GM12878 (cell line): Measurements from ENCODE around the gene ANP32B. TPM values are rescaled to one million over a fixed set of nuclear protein-coding genes. Genes with fewer than 3 reads are reported as not detected.

Experiments used
- CBX3 ChIP-seq: fragments of 200-600 bp; sonication (generic); IDR thresholded peaks from 2 replicates; pipeline ENCODE4 v1.6.1; 2016; ENCODE audit warnings: low read depth, borderline replicate concordance
- CEBPB ChIP-seq, 2 experiments: fragments of 150-350 bp in 1 of 2; IDR thresholded peaks; 2 replicates each; pipeline ENCODE4 v1.6.1; 2012 to 2014; ENCODE audit warnings: low read depth in 2 of 2, low read length in 2 of 2, borderline replicate concordance in 1 of 2, inconsistent platforms in 1 of 2
- CREB1 ChIP-seq: IDR thresholded peaks from 2 replicates; pipeline ENCODE4 v1.6.1; 2012; ENCODE audit warnings: low read depth, mild to moderate bottlenecking, inconsistent platforms
- IKZF2 ChIP-seq, 2 experiments: fragments of 450-650 bp; IDR thresholded peaks; 2 replicates each; pipeline ENCODE4 v1.6.1; 2017; ENCODE audit warnings: mild to moderate bottlenecking in 2 of 2, moderate library complexity in 2 of 2
- IRF3 ChIP-seq: fragments of 450-650 bp; IDR thresholded peaks from 2 replicates; pipeline ENCODE4 v1.6.1; 2014; ENCODE audit warnings: mild to moderate bottlenecking
- JUNB ChIP-seq: IDR thresholded peaks from 2 replicates; pipeline ENCODE4 v1.6.1; 2016; ENCODE audit warnings: antibody characterized with exemption, mild to moderate bottlenecking
- NR2F1 ChIP-seq: fragments of 450-650 bp; conservative IDR thresholded peaks from 2 replicates; pipeline ENCODE4 v1.6.1; 2017; ENCODE audit warnings: mild to moderate bottlenecking
- PML ChIP-seq: IDR thresholded peaks from 2 replicates; pipeline ENCODE4 v1.6.1; 2012; ENCODE audit warnings: low read length, inconsistent platforms
- POLR2AphosphoS5 ChIP-seq: IDR thresholded peaks from 2 replicates; pipeline ENCODE4 v1.6.1; 2011; ENCODE audit warnings: mild to moderate bottlenecking, low read length, inconsistent platforms
- RUNX3 ChIP-seq: IDR thresholded peaks from 2 replicates; pipeline ENCODE4 v1.6.1; 2012; ENCODE audit warnings: low read length, inconsistent platforms
- SIN3A ChIP-seq: IDR thresholded peaks from 2 replicates; pipeline ENCODE4 v1.6.1; 2012; ENCODE audit warnings: low read depth, low read length, improper control_type of control experiment
- SMAD1 ChIP-seq: fragments of 450-650 bp; IDR thresholded peaks from 2 replicates; pipeline ENCODE4 v1.6.1; 2018; ENCODE audit warnings: mild to moderate bottlenecking, low read depth; ENCODE audit not compliant: partially characterized antibody
- TCF3 ChIP-seq: IDR thresholded peaks from 2 replicates; pipeline ENCODE4 v1.6.1; 2012; ENCODE audit warnings: low read depth, mild to moderate bottlenecking, low read length, borderline replicate concordance; ENCODE audit not compliant: insufficient read depth
- WRNIP1 ChIP-seq: IDR thresholded peaks from 2 replicates; pipeline ENCODE4 v1.6.1; 2011; ENCODE audit warnings: low read depth, low read length, improper control_type of control experiment, borderline replicate concordance
- ZBTB33 ChIP-seq: fragments of 450-650 bp; IDR thresholded peaks from 2 replicates; pipeline ENCODE4 v1.6.1; 2017; ENCODE audit warnings: mild to moderate bottlenecking
- ZNF217 ChIP-seq: fragments of 450-650 bp; IDR thresholded peaks from 2 replicates; pipeline ENCODE4 v1.6.1; 2017; ENCODE audit warnings: antibody characterized with exemption, mild to moderate bottlenecking
- ZNF384 ChIP-seq: IDR thresholded peaks from 2 replicates; pipeline ENCODE4 v1.6.1; 2012; ENCODE audit warnings: low read depth, mild to moderate bottlenecking, low read length, improper control_type of control experiment, borderline replicate concordance
- polyA plus RNA-seq, 11 experiments: library from polyadenylated mRNA; depleted of rRNA in 4 of 11; unstranded in 6 of 11; stranded (reverse) in 5 of 11; fragments of >200 nt; fragmentation: Nextera tagmentation in 4 of 11; fragmentation: Illumina TruSeq in 1 of 11; extraction: Ambion mirVana in 4 of 11; extraction: Trizol in 1 of 11; gene quantifications; 1 replicate in 1 of 11; 2 replicates in 10 of 11; pipeline versions ENCODE4 v1.2.1 to v1.2.3, GENCODE V29; 2011 to 2016; ENCODE audit warnings: inconsistent platforms in 2 of 11, missing spikeins in 2 of 11, low read depth in 1 of 11
- total RNA-seq, 4 experiments: library from RNA; depleted of rRNA in 3 of 4; stranded (reverse); fragments of >200 nt in 3 of 4; fragmentation: Illumina TruSeq in 1 of 4; extraction: Trizol in 1 of 4; gene quantifications; 2 replicates each; pipeline versions ENCODE4 v1.2.1 to v1.2.3, GENCODE V29; 2013 to 2021
- TF ChIP-seq, protein P1 (sequence below): fragments of 450-650 bp; IDR thresholded peaks from 2 replicates; pipeline ENCODE4 v1.6.1; 2018; ENCODE audit warnings: mild to moderate bottlenecking, low read depth, moderate library complexity; ENCODE audit not compliant: partially characterized antibody
- TF ChIP-seq, protein P2 (sequence below): fragments of 150-350 bp; IDR thresholded peaks from 2 replicates; pipeline ENCODE4 v1.6.1; 2016; ENCODE audit warnings: low read depth, low read length
- TF ChIP-seq, protein P3 (sequence below): fragments of 450-650 bp; IDR thresholded peaks from 2 replicates; pipeline ENCODE4 v1.6.1; 2016; ENCODE audit warnings: mild to moderate bottlenecking

The ANP32B gene
- total and polyA plus RNA-seq, 10 of the 15 experiments (the other 5 are each of a cell fraction or from before 2014, with no cell fraction given), result 24.5 to 419 (median 171) TPM

- TF ChIP-seq, protein P1, sequence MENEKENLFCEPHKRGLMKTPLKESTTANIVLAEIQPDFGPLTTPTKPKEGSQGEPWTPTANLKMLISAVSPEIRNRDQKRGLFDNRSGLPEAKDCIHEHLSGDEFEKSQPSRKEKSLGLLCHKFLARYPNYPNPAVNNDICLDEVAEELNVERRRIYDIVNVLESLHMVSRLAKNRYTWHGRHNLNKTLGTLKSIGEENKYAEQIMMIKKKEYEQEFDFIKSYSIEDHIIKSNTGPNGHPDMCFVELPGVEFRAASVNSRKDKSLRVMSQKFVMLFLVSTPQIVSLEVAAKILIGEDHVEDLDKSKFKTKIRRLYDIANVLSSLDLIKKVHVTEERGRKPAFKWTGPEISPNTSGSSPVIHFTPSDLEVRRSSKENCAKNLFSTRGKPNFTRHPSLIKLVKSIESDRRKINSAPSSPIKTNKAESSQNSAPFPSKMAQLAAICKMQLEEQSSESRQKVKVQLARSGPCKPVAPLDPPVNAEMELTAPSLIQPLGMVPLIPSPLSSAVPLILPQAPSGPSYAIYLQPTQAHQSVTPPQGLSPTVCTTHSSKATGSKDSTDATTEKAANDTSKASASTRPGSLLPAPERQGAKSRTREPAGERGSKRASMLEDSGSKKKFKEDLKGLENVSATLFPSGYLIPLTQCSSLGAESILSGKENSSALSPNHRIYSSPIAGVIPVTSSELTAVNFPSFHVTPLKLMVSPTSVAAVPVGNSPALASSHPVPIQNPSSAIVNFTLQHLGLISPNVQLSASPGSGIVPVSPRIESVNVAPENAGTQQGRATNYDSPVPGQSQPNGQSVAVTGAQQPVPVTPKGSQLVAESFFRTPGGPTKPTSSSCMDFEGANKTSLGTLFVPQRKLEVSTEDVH, result no peak
- TF ChIP-seq, protein P2, sequence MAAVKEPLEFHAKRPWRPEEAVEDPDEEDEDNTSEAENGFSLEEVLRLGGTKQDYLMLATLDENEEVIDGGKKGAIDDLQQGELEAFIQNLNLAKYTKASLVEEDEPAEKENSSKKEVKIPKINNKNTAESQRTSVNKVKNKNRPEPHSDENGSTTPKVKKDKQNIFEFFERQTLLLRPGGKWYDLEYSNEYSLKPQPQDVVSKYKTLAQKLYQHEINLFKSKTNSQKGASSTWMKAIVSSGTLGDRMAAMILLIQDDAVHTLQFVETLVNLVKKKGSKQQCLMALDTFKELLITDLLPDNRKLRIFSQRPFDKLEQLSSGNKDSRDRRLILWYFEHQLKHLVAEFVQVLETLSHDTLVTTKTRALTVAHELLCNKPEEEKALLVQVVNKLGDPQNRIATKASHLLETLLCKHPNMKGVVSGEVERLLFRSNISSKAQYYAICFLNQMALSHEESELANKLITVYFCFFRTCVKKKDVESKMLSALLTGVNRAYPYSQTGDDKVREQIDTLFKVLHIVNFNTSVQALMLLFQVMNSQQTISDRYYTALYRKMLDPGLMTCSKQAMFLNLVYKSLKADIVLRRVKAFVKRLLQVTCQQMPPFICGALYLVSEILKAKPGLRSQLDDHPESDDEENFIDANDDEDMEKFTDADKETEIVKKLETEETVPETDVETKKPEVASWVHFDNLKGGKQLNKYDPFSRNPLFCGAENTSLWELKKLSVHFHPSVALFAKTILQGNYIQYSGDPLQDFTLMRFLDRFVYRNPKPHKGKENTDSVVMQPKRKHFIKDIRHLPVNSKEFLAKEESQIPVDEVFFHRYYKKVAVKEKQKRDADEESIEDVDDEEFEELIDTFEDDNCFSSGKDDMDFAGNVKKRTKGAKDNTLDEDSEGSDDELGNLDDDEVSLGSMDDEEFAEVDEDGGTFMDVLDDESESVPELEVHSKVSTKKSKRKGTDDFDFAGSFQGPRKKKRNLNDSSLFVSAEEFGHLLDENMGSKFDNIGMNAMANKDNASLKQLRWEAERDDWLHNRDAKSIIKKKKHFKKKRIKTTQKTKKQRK, result no peak
- TF ChIP-seq SIN3A (no peak), ZBTB33 (no peak), ZNF384 (no peak), IKZF2 (IDR thresholded peaks at IDR 0.05) (no peak), RUNX3 (peak; percentile 35), CEBPB (IDR thresholded peaks at IDR 0.05; ENCODE audit: borderline replicate concordance in 1 of 2, low read depth in 2 of 2, low read length in 2 of 2) (no peak), NR2F1 (peak; percentile 89), IRF3 (no peak), SMAD1 (no peak), PML (peak; percentile 60; the same call in 1 of the 2 replicates), POLR2AphosphoS5 (peak; percentile 83), ZNF217 (no peak; the same call in 1 of the 2 replicates), CREB1 (no peak), WRNIP1 (no peak), JUNB (no peak), CBX3 (no peak), TCF3 (0 out of 2 replicates have a peak, but pooled peaks have one; percentile 7)
- TF ChIP-seq, protein P3, sequence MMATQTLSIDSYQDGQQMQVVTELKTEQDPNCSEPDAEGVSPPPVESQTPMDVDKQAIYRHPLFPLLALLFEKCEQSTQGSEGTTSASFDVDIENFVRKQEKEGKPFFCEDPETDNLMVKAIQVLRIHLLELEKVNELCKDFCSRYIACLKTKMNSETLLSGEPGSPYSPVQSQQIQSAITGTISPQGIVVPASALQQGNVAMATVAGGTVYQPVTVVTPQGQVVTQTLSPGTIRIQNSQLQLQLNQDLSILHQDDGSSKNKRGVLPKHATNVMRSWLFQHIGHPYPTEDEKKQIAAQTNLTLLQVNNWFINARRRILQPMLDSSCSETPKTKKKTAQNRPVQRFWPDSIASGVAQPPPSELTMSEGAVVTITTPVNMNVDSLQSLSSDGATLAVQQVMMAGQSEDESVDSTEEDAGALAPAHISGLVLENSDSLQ, result no peak
Measured at GRCh38 chr9:97984188-97985057, 1.3 kb downstream of the ANP32B start (continued).
